Adrenal gland (tissue), 12 donors: ENCODE results near the gene ARFGAP1. TPM values are rescaled to one million over a fixed set of nuclear protein-coding genes. Genes with fewer than 3 reads are reported as not detected.
A peak's percentile ranks its signal among the peaks of the same experiment; 100 is the strongest.
"Not testable (repeated sequence)": the region's sequence is repeated elsewhere in the genome, so short reads cannot be mapped to it uniquely, and the experiment has no call there.

Source experiments
- DNase-seq, 7 donors: peaks; one replicate each; pipeline ENCODE4 v3.0.0-alpha.2; 2019 to 2020
- H3K27ac ChIP-seq, 5 donors: fragments of 200-600 bp; sonication (generic) in 4 of 5; 1 replicate in 3 of 5; 2 replicates in 2 of 5; pipeline versions ENCODE4 v1.5.1 to v1.8.0; 2016 to 2020; ENCODE audit warnings: mild to moderate bottlenecking in 1 of 5
- H3K27me3 ChIP-seq: fragments of 200-600 bp; 2 replicates; pipeline ENCODE4 v1.8.0; 2021
- H3K36me3 ChIP-seq, 2 donors: fragments of 200-600 bp; replicated peaks in 1 of 2; 1 replicate in 1 of 2; 2 replicates in 1 of 2; pipeline versions ENCODE4 v1.5.1 to v1.8.0; 2018 to 2022
- H3K4me1 ChIP-seq, 2 donors: fragments of 200-600 bp; replicated peaks in 1 of 2; 1 replicate in 1 of 2; 2 replicates in 1 of 2; pipeline versions ENCODE4 v1.5.1 to v1.8.0; 2018 to 2021
- H3K4me3 ChIP-seq, 4 donors: fragments of 200-600 bp; sonication (generic) in 3 of 4; one replicate each; pipeline ENCODE4 v1.5.1; 2016 to 2018
- H3K9me3 ChIP-seq, 3 donors: fragments of 200-600 bp; sonication (generic) in 1 of 3; replicated peaks in 1 of 3; 1 replicate in 2 of 3; 2 replicates in 1 of 3; pipeline versions ENCODE4 v1.5.1 to v1.8.0; 2016 to 2021
- CTCF ChIP-seq, 6 experiments: fragments of 450-650 bp in 4 of 6; fragments of 200-600 bp in 2 of 6; sonication (generic) in 1 of 6; IDR thresholded peaks; 1 replicate in 5 of 6; 2 replicates in 1 of 6; pipeline versions ENCODE4 v1.5.1 to v1.8.0; 2016 to 2021; ENCODE audit warnings: antibody characterized with exemption in 6 of 6, mild to moderate bottlenecking in 2 of 6, moderate library complexity in 1 of 6
- POLR2A ChIP-seq, 2 donors: fragments of 450-650 bp; IDR thresholded peaks; one replicate each; pipeline ENCODE4 v1.6.1; 2017; ENCODE audit warnings: antibody characterized with exemption in 2 of 2, mild to moderate bottlenecking in 2 of 2, moderate library complexity in 1 of 2
- WGBS, 4 donors: extraction: QIAGEN DNeasy Blood & Tissue Kit in 2 of 4; methylation state at CpG; one replicate each; pipeline versions ENCODE4 v1.1.5 to v1.1.7; 2013 to 2017; 5-methylcytosine and 5-hydroxymethylcytosine counted together
- intact Hi-C, 2 donors: fragments of 100-400 bp; cut with DNase I; formaldehyde crosslinking; loops; one replicate each; pipeline versions ENCODE4 v1.14.1 to v1.15.0; 2022 to 2023
- polyA plus RNA-seq, 3 donors: library from polyadenylated mRNA; stranded (reverse); fragments of 200-250 nt in 2 of 3; fragments of 350-450 nt in 1 of 3; fragmentation: Illumina TruSeq in 1 of 3; extraction: RNeasy Lipid Tissue Mini Kit (QIAGEN cat#74804) in 1 of 3; gene quantifications; one replicate each; pipeline ENCODE4 v1.2.3, GENCODE V29; 2013 to 2014
- total RNA-seq, 9 donors: library from RNA; depleted of rRNA in 4 of 9; stranded (reverse); fragments of >200 nt in 4 of 9; fragments of 120-200 nt in 1 of 9; fragmentation: NEBNext Ultra II Directional in 1 of 9; extraction: Animal tissue kit (Norgen Biotek cat#: 25700) in 1 of 9; gene quantifications; one replicate each; pipeline versions ENCODE4 v1.1.0 to v1.2.4, GENCODE V29; 2013 to 2023
- donor health status: healthy with polysubstance abuse.
- donor health status: Bipolar disorder and iron deficiency.
- donor health status: DM: yes; HTN: yes; CAD: no.
- donor health status: DM: no; HTN: no; CAD: no.
- donor health status: DM: no; HTN: no; CAD: no.
- donor health status: DM: yes; HTN: yes; CAD: no.

ARFGAP1 gene
- total and polyA plus RNA-seq, 12 donors = 13.0 to 286 (median 61.5) TPM

- H3K27ac ChIP-seq = no peak overlapping the region
- H3K9me3 ChIP-seq = no peaks in the 10 kb centered on the region
- no peak for DNase-seq
- H3K27me3 ChIP-seq = no peaks in the 10 kb centered on the region
- intact Hi-C loops = no loop called here
- no peak overlapping the region for H3K4me3 ChIP-seq
- TF ChIP-seq POLR2A (IDR thresholded peaks at IDR 0.05) (no peak), CTCF (IDR thresholded peaks at IDR 0.05) (no peak)
- H3K4me1 ChIP-seq = no peaks in the 10 kb centered on the region
- WGBS, 4 donors = 59 to 93% (median 84%) methylated on average over 12 to 19 of the region's 19 CpGs
- H3K36me3 ChIP-seq = no peaks in the 10 kb centered on the region
Observed at GRCh38 chr20:63333241-63333836, 60.7 kb downstream of the ARFGAP1 start.

- intact Hi-C loops = no loop called here
- TF ChIP-seq CTCF (IDR thresholded peaks at IDR 0.05) (no peak), POLR2A (IDR thresholded peaks at IDR 0.05) (no peak)
- 80 to 89% (median 83%) methylated on average over 8 of the region's 8 CpGs for WGBS, 4 donors
- no peaks in the 10 kb centered on the region for H3K27me3 ChIP-seq
- no peaks in the 10 kb centered on the region for H3K9me3 ChIP-seq
- DNase-seq = no peak
- no peaks in the 10 kb centered on the region for H3K36me3 ChIP-seq
- H3K4me1 ChIP-seq = no peaks in the 10 kb centered on the region
- H3K4me3 ChIP-seq = no peak overlapping the region
- no peak overlapping the region for H3K27ac ChIP-seq
Observed at GRCh38 chr20:63334356-63334755, 61.7 kb downstream of the ARFGAP1 start.

- DNase-seq, H3K4me3 ChIP-seq, H3K27ac ChIP-seq, intact Hi-C loops, H3K36me3 ChIP-seq, H3K4me1 ChIP-seq, H3K9me3 ChIP-seq, H3K27me3 ChIP-seq: not testable (repeated sequence)
- 89 to 96% (median 94%) methylated on average over 8 to 9 of the region's 9 CpGs for WGBS, 4 donors
Observed at GRCh38 chr20:63335060-63335459, 62.4 kb downstream of the ARFGAP1 start.

GRCh38 chr20:63335711-63336110, 63.1 kb downstream of the ARFGAP1 start:
- intact Hi-C loops = no loop called here
- Histone ChIP-seq H3K9me3 (no peaks in the 10 kb centered on the region), H3K27me3 (no peaks in the 10 kb centered on the region), H3K36me3 (no peaks in the 10 kb centered on the region), H3K4me1 (no peaks in the 10 kb centered on the region), H3K4me3 (no peak overlapping the region), H3K27ac (no peak overlapping the region)
- TF ChIP-seq CTCF (IDR thresholded peaks at IDR 0.05) (no peak), POLR2A (IDR thresholded peaks at IDR 0.05) (no peak)
- 16 to 27% (median 19%) methylated on average over 9 of the region's 9 CpGs for WGBS, 4 donors
- DNase-seq = peak in 4 of 7 donors; percentile 27 to 57 (median 38)

- TF ChIP-seq CTCF (IDR thresholded peaks at IDR 0.05) (no peak), POLR2A (IDR thresholded peaks at IDR 0.05) (no peak)
- H3K27me3 ChIP-seq = no peaks in the 10 kb centered on the region
Observed at GRCh38 chr20:63336232-63336752, 63.7 kb downstream of the ARFGAP1 start.

More at GRCh38 chr20:63336232-63336752, 63.7 kb downstream of the ARFGAP1 start:
- Histone ChIP-seq H3K36me3 (no peaks in the 10 kb centered on the region), H3K4me3 (no peak overlapping the region), H3K9me3 (no peaks in the 10 kb centered on the region), H3K4me1 (no peaks in the 10 kb centered on the region), H3K27ac (no peak overlapping the region)
- intact Hi-C loops = no loop called here
- 84 to 93% (median 92%) methylated on average over 29 of the region's 29 CpGs for whole genome bisulfite sequencing, 4 donors
- DNase-seq = no peak
